ENCODE data around the gene C19orf38.
A peak's percentile ranks its signal among the peaks of the same experiment; 100 is the strongest.

DNA sequence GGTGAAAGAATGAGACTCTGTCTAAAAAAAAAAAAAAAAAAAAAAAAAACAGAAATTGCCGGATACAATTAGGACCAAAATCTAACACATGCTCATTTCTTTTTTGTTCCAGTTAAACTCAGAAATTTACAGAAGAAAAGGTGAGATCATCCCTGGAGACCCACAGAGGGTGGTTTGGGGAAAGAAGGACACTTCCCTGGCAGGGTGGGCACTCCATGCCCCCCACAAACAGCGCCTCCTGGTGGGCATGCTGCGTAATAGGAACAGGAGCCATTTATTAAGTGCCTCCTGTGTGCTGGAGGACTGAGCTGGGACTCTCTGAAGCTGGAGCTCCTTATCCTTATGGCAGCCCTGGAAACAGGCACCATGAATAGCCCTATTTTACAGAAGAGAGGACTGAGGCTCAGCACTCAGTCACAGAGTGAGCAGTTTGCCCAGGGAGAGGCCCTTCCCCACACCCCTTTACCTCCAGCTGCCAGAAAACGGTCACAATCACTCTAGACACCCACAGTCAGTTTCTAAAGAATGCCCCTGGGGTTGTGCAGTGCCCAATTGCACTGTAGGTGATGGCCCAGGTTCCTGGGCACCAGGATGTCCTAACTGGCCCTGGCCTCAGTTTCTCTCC lies 10.1 kb downstream of the C19orf38 start:
- TF ChIP-seq, protein P1, sequence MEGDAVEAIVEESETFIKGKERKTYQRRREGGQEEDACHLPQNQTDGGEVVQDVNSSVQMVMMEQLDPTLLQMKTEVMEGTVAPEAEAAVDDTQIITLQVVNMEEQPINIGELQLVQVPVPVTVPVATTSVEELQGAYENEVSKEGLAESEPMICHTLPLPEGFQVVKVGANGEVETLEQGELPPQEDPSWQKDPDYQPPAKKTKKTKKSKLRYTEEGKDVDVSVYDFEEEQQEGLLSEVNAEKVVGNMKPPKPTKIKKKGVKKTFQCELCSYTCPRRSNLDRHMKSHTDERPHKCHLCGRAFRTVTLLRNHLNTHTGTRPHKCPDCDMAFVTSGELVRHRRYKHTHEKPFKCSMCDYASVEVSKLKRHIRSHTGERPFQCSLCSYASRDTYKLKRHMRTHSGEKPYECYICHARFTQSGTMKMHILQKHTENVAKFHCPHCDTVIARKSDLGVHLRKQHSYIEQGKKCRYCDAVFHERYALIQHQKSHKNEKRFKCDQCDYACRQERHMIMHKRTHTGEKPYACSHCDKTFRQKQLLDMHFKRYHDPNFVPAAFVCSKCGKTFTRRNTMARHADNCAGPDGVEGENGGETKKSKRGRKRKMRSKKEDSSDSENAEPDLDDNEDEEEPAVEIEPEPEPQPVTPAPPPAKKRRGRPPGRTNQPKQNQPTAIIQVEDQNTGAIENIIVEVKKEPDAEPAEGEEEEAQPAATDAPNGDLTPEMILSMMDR (IDR thresholded peaks at IDR 0.05; ENCODE audit: low read length): peak; percentile 95
- no peak for TF ChIP-seq EZH2 (IDR thresholded peaks at IDR 0.05; ENCODE audit: borderline replicate concordance, low read length)

All from OCI-LY1 (cell line).